Activated CD8-positive, alpha-beta T cell treated with anti-CD3 and anti-CD28 coated beads for 36 hours (primary cell): ENCODE data around the gene FBXO48. TPM values are rescaled to one million over a fixed set of nuclear protein-coding genes. Genes with fewer than 3 reads are reported as not detected.

Experiments used
- ATAC-seq: fragments of 200-7000 bp; cut with Tn5 transposase; one replicate; pipeline ENCODE4 v1.10.0; 2021; ENCODE audit warnings: mild to moderate bottlenecking, moderate library complexity
- CTCF ChIA-PET: fragments of 350-600 bp; sonication (Branson Sonifier 250); formaldehyde crosslinking; loops from one replicate; lab custom pipeline; 2021; ENCODE audit warnings: antibody characterized with exemption; lab: Charles Lee
- POLR2A ChIA-PET: fragments of 350-600 bp; sonication (Branson Sonifier 250); formaldehyde crosslinking; loops from one replicate; lab custom pipeline; 2021; ENCODE audit warnings: antibody characterized with exemption; lab: Charles Lee
- DNase-seq: peaks from one replicate; pipeline ENCODE4 v3.0.0-alpha.2; 2020
- H3K27ac Mint-ChIP-seq: one replicate; pipeline ENCODE4 v1.8.0; 2021; ENCODE audit warnings: mild to moderate bottlenecking, mixed read lengths
- H3K27me3 Mint-ChIP-seq: one replicate; pipeline ENCODE4 v1.8.0; 2021; ENCODE audit warnings: mixed read lengths
- H3K36me3 Mint-ChIP-seq: one replicate; pipeline ENCODE4 v1.8.0; 2021; ENCODE audit warnings: low read depth, mixed read lengths
- H3K4me1 Mint-ChIP-seq: one replicate; pipeline ENCODE4 v1.8.0; 2021; ENCODE audit warnings: low read depth, mixed read lengths
- H3K4me3 Mint-ChIP-seq: one replicate; pipeline ENCODE4 v1.8.0; 2021; ENCODE audit warnings: mild to moderate bottlenecking, moderate library complexity, mixed read lengths
- H3K9me3 Mint-ChIP-seq: one replicate; pipeline ENCODE4 v1.8.0; 2021; ENCODE audit warnings: mixed read lengths
- CTCF ChIP-seq: fragments of 200-600 bp; IDR thresholded peaks from one replicate; pipeline ENCODE4 v1.8.0; 2022; ENCODE audit warnings: antibody characterized with exemption, mild to moderate bottlenecking
- intact Hi-C: fragments of 100-400 bp; cut with micrococcal nuclease; formaldehyde crosslinking; loops from one replicate; pipeline ENCODE4 v1.10.0; 2022
- total RNA-seq, 2 experiments: library from RNA; stranded (reverse); gene quantifications; one replicate each; pipeline ENCODE4 v1.2.3, GENCODE V29; 2021

Gene FBXO48
- total RNA-seq, 2 experiments from 2014 or later = 1.3 to 1.4 TPM

GRCh38 chr2:68512326-68512725 is 45.2 kb upstream of the FBXO48 start:
- no peak for TF ChIP-seq CTCF
- H3K36me3 Mint-ChIP-seq = peaks cover 1% of the 10 kb centered on the region
- no peaks in the 10 kb centered on the region for H3K4me1 Mint-ChIP-seq
- ATAC-seq (no peak), DNase-seq (no peak)
- no peaks in the 10 kb centered on the region for H3K27me3 Mint-ChIP-seq
- intact Hi-C loops = no loop called here
- H3K9me3 Mint-ChIP-seq = peaks cover 5% of the 10 kb centered on the region
- H3K27ac Mint-ChIP-seq = no peak overlapping the region
- POLR2A ChIA-PET = no interaction called here
- H3K4me3 Mint-ChIP-seq = no peak overlapping the region
- CTCF ChIA-PET = interaction anchor here (0.9 kb wide), 1 partner anchor 25 kb away, joined by 3 read pairs; no protein-coding TSS in a partner anchor

- Mint-ChIP-seq H3K27me3 (no peaks in the 10 kb centered on the region), H3K9me3 (no peaks in the 10 kb centered on the region), H3K27ac (peak overlapping the region; percentile 0), H3K4me1 (peaks cover 15% of the 10 kb centered on the region), H3K36me3 (peaks cover 1% of the 10 kb centered on the region), H3K4me3 (no peak overlapping the region)
- TF ChIP-seq CTCF = no peak
- ATAC-seq (no peak), DNase-seq (no peak)
- intact Hi-C loops = no loop called here
- POLR2A ChIA-PET = interaction anchor here (0.6 kb wide), 1 partner anchor 82 kb away, joined by 3 read pairs; no protein-coding TSS in a partner anchor
- CTCF ChIA-PET = interaction anchor here (1.0 to 3.0 kb wide), 6 partner anchors 19 to 437 kb away, joined by 3 to 15 read pairs (median 4); no protein-coding TSS in a partner anchor
These were observed 39.1 kb upstream of the FBXO48 start for GRCh38 chr2:68506170-68506569.

- peak overlapping the region; percentile 0 for H3K27ac Mint-ChIP-seq
- TF ChIP-seq CTCF = no peak
- ChIA-PET POLR2A (no interaction called here), CTCF (interaction anchor here (1.2 to 3.0 kb wide), 5 partner anchors 18 to 420 kb away, joined by 3 to 15 read pairs (median 4); no protein-coding TSS in a partner anchor)
- H3K4me3 Mint-ChIP-seq = no peak overlapping the region
- intact Hi-C loops = no loop called here
- H3K4me1 Mint-ChIP-seq = peaks cover 15% of the 10 kb centered on the region
- no peaks in the 10 kb centered on the region for H3K27me3 Mint-ChIP-seq
- no peaks in the 10 kb centered on the region for H3K9me3 Mint-ChIP-seq
- DNase-seq (no peak), ATAC-seq (no peak)
- peaks cover 1% of the 10 kb centered on the region for H3K36me3 Mint-ChIP-seq
These were observed 38.6 kb upstream of the FBXO48 start for GRCh38 chr2:68505603-68506159.

- Mint-ChIP-seq H3K27ac (no peak overlapping the region), H3K27me3 (no peaks in the 10 kb centered on the region), H3K9me3 (peaks cover under 1% of the 10 kb centered on the region), H3K36me3 (peaks cover under 1% of the 10 kb centered on the region), H3K4me3 (no peak overlapping the region), H3K4me1 (peaks cover 13% of the 10 kb centered on the region)
- intact Hi-C loops = no loop called here
- ATAC-seq = no peak
- ChIA-PET CTCF (no interaction called here), POLR2A (no interaction called here)
- no peak for DNase-seq
- TF ChIP-seq CTCF = no peak
These were observed 34.7 kb upstream of the FBXO48 start for GRCh38 chr2:68501768-68502167.

GRCh38 chr2:68500649-68501048 is 33.6 kb upstream of the FBXO48 start:
- H3K4me1 Mint-ChIP-seq = peaks cover 3% of the 10 kb centered on the region
- ATAC-seq (no peak), DNase-seq (no peak)
- ChIA-PET POLR2A (no interaction called here), CTCF (interaction anchor here (1.4 kb wide), 1 partner anchor 13 kb away, joined by 5 read pairs; no protein-coding TSS in a partner anchor)
- no peak for TF ChIP-seq CTCF
- no peak overlapping the region for H3K27ac Mint-ChIP-seq
- no peaks in the 10 kb centered on the region for H3K27me3 Mint-ChIP-seq
- H3K36me3 Mint-ChIP-seq = peaks cover 7% of the 10 kb centered on the region
- intact Hi-C loops = no loop called here
- H3K9me3 Mint-ChIP-seq = peaks cover 8% of the 10 kb centered on the region
- no peak overlapping the region for H3K4me3 Mint-ChIP-seq
